HG03342 (cell line): ENCODE data around the gene RHOBTB3.
A peak's percentile ranks its signal among the peaks of the same experiment; 100 is the strongest.
"Not testable (repeated sequence)": the region's sequence is repeated elsewhere in the genome, so short reads cannot be mapped to it uniquely, and the experiment has no call there.

ENCODE experiments used
- ATAC-seq: cut with Tn5 transposase; IDR thresholded peaks from one replicate; pipeline ENCODE4 v1.9.1; 2021; ENCODE audit warnings: mild to moderate bottlenecking, moderate library complexity; ENCODE audit not compliant: unreplicated experiment

RHOBTB3 gene

GRCh38 chr5:95713246-95713645, 17.9 kb upstream of the RHOBTB3 start:
- not testable (repeated sequence) for ATAC-seq

DNA sequence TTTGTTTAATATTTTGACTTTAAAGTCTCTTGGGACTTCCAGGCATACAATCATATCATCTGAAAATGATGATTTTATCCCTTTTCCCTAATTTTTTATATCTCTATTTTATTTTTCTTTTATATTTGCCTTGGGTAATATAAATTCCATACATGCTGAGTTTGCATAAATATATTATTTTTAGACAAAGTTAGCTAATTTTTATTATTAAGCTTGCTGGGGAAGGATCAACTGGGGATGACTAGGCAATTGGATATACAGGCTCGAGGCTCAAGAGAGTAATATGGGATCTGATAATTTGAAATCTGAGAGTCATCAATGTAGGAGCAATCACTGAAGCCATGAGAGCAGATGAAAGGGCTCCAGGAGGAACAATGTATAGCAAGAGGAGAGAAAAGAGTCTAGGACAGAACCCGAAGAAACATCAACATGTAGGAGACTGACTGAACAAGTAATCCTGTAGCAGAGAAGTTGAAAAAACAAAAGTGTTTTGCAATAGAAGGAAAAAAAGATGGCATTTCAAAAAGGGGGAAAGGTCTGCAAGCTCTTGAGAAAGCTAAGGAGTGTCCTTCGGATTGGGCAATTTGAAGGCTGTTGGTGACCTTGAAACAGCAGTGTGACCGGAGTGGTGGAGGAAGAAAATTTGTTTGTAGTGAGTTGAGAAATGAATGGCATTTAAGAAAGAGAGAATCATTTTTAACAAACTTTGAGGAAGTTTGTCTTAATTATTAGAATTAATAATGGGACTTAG, 17.0 kb upstream of the RHOBTB3 start:
- no peak for ATAC-seq

GRCh38 chr5:95715799-95716461, 15.2 kb upstream of the RHOBTB3 start:
- peak; percentile 38 for ATAC-seq

DNA sequence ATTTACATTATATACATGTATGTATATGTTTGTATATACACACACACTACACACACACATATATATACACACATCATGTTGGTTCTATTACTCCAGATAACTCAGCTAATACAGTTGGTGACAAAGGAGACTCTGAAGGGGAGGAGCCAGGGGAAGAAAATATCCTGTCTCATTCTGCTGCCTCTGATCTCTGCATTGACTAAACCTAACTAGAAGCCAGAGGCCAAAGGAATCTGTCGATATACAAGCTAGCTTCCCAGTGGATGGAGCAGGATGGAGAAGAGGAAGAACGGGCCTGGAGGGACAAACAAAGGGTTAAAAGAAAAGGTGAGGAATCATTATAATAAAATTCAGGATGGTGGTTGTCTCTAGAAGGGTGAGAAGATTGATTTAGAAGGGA, 13.7 kb upstream of the RHOBTB3 start:
- ATAC-seq: no peak

GRCh38 chr5:95718203-95718602, 12.9 kb upstream of the RHOBTB3 start:
- peak; percentile 85 for ATAC-seq

- ATAC-seq: peak; percentile 2
Observed at GRCh38 chr5:95718738-95719137, 12.4 kb upstream of the RHOBTB3 start.

DNA sequence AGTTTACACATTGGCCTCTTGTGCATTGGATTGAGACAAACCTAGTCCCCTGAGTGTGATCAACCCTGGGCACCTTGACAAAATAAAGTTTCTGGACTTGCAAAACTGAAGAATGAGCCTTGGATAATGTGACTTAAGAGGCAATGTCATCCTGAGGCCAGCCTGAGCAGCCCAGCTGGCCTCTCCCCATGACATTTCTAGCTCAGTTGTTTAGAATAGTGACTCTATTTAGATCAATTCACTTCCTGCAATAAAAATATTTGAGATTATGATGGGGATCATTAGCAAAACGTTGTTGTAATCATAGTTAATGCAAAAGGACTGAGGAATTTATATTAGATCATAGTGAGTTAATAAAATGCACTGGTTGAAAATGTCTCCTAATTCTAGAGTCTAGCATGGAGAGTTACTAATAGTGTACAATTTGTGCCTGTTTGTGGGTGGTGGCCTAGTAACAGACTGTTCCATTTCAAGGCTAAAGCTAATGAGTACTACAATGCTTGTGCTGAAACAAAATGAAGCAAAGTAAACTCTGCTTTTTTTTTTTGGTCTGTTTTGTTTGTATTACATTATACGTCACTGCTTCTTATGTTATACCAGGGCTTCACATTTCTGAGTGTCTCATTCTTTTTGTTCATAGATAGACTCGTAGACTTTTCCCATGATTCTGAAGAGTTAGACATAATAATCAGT, 10.9 kb upstream of the RHOBTB3 start:
- no peak for ATAC-seq

DNA sequence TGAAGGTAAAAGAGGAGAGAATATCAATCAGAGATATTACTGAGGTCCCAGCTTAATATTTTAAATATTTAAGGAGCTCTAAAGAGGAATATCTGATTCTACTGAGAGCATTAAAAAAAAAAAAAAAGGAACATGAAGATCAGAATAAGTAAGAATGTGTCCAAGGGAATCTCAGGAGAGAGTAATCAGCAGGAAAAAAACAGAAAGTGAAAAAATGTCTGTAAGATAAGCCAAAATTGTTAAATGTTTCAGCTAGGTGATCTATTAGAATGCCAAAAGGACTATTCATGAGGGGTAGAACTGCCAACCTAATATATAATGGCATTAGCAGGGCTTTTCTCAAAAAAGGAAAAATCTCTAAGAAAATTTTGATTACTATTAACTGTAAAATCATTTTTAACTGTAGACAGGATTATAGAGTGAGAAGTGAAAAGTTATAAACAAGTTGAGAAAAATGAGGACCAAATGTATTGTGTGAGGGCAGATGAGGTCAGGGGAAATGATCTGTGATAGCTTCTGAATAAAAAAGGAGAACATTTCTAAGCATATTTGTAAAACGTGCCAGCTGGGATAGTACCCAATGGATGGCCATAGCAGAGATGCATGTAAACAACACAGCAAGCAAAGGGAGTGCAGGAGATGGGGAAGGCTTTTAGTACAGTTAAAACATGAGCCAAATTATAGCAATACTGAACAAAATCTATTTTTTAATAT, 9.4 kb upstream of the RHOBTB3 start:
- ATAC-seq: no peak

GRCh38 chr5:95723632-95724369, 7.3 kb upstream of the RHOBTB3 start:
- ATAC-seq: no peak

- ATAC-seq: no peak
Observed at GRCh38 chr5:95725071-95725820, 5.9 kb upstream of the RHOBTB3 start.

- peak; percentile 35 for ATAC-seq
Observed at GRCh38 chr5:95725937-95726810, 5.0 kb upstream of the RHOBTB3 start.

DNA sequence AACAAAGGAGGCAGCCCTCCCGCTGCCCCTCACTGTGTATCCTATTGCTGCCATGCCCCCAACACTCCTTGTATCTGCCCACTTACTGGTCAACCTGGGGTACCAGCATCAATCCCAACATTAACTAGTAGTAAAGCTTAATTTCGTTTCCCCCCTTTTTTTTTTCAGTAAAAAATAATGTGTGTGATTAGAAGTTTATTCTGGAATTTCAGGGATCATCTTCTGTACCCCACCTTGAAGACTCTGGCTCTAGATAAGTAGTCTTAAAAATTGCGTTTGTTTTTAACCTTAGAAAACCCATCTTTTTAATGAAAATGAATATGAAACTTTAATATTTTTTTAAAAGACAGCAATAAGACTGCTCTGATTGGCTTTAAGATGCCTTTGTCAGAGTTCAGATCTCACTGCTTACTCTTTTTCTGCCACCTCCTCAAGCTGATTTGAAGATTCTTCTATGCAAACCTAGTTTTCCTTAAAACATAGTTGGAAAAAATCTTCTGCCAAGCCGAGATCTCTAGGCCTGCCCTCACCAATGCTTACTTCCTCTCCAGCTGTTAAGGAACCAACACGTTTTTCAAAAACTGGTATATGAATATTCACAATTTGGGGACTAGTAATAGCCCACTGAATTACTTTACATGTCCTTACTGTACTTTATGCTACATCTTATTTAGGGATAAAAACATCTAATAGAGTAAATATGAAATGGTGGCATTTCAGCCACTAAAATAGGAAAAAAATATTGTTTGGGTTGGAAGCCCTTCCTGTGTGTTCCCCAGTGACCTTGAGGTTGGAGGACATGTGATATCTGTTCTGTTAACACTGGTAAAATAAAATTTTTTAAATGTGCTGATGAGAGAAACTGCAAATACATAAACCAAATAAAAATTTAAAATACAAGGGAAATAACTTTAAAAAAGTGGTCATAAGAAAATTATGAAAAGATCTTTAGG, 4.0 kb upstream of the RHOBTB3 start:
- ATAC-seq: no peak

DNA sequence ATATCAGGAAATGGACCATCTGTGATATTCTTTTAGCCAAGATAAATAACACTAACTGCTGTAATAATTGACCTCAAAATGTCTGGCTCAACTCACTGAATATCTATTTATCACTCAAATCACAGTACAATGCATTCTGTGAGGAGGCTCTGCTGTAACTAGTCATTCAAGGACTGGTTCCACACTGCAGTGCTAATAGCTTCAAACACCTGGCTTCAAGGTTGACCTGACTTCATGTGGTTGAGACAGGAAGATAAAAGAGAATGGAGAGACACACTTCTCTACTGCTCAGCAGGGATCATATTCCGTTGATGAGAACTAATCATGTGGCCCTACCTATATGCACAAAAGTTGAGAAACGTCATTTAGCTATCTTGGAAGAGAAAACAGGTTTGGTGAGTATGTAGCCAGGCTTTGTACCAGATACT, 3.4 kb upstream of the RHOBTB3 start:
- ATAC-seq: peak; percentile 48

DNA sequence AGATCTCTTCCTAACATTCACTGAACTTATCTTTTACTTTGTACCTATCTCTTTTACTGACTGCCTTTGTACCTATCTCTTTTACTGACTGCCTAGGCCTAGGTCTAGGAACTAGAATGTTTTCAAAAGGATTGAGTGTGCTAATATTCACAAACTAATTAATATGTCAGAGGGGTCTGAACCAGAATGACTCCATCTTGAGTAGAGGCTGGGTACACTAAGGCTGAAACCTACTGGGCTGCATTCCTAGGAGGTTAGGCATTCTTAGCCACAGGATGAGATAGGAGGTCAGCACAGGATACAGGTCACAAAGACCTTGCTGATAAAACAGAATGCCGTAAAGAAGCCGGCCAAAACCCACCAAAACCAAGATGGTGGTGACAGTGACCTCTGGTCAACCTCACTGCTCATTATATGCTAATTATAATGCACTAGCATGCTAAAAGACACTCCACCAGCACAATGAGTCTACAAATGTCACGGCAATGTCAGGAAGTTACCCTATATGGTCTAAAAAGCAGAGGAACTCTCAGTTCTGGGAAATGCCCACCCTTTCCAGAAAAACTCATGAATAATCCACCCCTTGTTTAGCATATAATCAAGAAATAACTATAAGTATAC, 2.5 kb upstream of the RHOBTB3 start:
- ATAC-seq: no peak

- ATAC-seq: no peak
Observed at GRCh38 chr5:95729115-95730010, 1.8 kb upstream of the RHOBTB3 start.

DNA sequence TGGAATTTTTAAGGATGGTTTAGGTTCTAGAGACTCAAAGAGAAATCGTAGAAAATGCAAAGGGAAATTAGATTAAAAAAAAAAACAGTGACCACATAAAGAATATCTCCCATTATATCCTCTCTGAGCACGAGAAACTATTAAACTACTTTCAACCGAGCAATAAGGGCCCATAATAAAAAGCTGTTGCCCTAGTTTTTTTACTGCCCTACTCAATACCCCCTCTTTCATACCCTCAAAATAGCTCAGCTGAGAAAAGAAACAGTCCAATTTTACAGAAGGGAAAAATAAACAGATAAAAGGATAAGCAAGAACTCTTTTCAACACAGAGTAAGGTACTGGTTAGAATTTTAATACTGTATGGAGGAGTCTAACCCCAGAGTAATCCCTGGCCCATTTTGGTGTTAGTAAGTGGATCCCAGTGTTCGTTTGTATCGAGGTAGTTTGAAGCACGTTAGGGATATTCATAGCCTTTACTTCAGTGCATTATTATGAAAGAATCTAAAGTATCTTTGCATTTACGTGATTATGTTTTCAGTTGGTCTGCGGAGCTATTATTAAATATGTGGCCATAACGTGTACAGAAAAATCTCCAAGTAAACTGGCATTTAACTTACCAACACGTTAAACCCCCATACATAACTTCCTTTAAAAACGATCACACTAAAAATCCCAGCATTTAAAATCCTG, 980 bp upstream of the RHOBTB3 start:
- no peak for ATAC-seq
